GM21723 (cell line): Measurements from ENCODE around the gene KRT80.
"Not testable (repeated sequence)": the region's sequence is repeated elsewhere in the genome, so short reads cannot be mapped to it uniquely, and the experiment has no call there.

Experiments used
- ATAC-seq: cut with Tn5 transposase; IDR thresholded peaks from one replicate; pipeline ENCODE4 v1.9.1; 2021; ENCODE audit warnings: mild to moderate bottlenecking, moderate library complexity; ENCODE audit not compliant: unreplicated experiment

The KRT80 gene

GRCh38 chr12:52191841-52192791 is at the start of gene KRT80:
Gene KRT80 (minus strand): TSS chr12:52192014. CDS start chr12:52191902, 112 bp downstream.
- no peak for ATAC-seq

DNA sequence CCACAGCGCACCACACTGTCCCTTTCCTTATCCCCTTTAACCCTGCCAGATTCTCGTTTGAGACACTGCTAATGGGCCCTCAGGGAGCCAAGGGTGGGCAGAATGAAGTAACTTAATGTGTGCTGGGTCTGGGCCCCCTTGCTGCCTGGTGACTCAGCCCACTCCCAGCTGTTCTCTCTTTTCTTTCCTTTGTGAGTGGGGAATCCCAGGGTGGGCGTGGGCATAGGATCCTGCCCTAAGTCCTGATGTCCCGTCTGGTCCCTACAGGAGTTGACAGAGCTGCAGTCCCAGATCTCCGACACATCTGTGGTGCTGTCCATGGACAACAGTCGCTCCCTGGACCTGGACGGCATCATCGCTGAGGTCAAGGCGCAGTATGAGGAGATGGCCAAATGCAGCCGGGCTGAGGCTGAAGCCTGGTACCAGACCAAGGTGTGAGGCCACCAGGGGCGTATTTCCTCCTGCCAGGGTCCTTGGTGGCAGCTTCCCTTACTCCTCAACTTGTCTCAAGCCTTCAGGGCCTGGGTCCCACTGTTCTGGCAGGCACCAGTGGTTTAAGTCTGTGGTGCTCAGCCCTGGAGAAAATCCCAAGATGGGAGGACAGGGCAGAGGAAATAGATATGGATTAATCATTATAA is 49.5 kb upstream of the KRT80 start:
- no peak for ATAC-seq

- not testable (repeated sequence) for ATAC-seq
Measured at GRCh38 chr12:52240247-52240646, 48.4 kb upstream of the KRT80 start.

- ATAC-seq: no peak
Measured at GRCh38 chr12:52239767-52240166, 48.0 kb upstream of the KRT80 start.

GRCh38 chr12:52238916-52239646 is 47.3 kb upstream of the KRT80 start:
- ATAC-seq: no peak

- no peak for ATAC-seq
Measured at GRCh38 chr12:52238207-52238840, 46.5 kb upstream of the KRT80 start.

DNA sequence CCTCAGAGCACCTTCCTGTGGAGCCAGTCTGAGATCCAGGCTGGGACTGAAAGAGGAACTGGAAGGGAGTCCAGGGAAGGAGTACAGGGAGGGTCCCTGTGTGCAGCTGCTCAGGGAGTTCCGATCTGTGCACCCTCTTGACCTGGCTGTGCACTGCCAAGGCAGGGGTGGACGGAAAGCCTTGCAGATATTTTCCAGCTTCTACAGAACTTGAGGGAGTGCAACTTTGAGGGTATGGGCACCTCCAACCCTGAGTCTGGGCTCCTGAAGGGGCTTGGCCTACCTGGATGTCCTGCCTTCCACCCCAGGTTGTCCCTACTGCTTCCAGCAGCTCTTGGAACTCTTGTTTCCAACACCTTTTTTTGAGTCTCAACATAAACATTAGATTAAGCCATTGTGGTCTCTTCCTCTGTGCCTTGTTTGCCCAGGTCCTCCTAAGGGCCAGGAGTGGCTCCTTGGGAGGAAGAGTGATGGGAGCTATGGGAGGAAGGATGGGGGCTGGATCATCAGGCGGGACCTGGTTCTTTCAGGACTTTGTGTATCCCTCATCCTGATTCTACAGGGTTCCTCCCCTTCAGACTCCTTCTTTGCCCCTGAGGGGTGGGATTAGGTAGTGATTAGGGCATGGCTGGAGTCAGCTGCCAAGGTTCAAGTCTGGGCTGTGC is 44.7 kb upstream of the KRT80 start:
- no peak for ATAC-seq

- no peak for ATAC-seq
Measured at GRCh38 chr12:52235822-52236361, 44.1 kb upstream of the KRT80 start.

- ATAC-seq: no peak
Measured at GRCh38 chr12:52235001-52235764, 43.4 kb upstream of the KRT80 start.

DNA sequence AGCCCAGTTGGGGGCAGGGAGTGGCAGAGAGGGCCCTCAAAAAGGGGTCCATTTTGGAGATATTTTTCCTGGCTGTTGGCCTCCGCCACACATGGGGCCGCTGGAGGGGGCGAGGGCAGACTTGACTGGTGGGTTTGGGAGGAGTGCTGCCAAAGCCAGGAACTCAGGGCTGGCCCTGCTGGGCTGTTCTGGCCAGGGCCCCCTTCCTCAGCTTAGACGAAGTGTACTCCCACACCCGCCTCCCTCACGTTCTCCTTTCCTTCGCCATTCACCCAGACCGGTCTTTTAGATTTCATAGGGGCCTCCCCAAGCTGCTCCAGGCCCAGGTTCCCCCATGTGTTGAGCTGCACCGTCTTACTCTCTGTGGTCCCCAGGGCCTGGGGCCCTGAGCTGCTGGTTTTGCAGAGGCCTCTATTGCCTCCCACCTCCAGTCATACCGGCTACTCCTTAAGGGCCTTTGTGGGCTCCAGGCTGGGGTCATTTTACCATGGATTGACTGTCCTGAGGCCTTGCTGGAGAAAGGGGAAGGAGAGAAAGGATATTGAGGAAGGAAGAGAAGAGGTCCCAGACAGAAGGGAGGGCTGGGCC is 42.5 kb upstream of the KRT80 start:
- no peak for ATAC-seq

GRCh38 chr12:52233462-52234207 is 41.8 kb upstream of the KRT80 start:
- no peak for ATAC-seq

- ATAC-seq: no peak
Measured at GRCh38 chr12:52232674-52233461, 41.1 kb upstream of the KRT80 start, which contains the start of gene KRT7. Gene KRT7 (plus strand): TSS chr12:52233243. CDS start chr12:52233297, 54 bp downstream.

DNA sequence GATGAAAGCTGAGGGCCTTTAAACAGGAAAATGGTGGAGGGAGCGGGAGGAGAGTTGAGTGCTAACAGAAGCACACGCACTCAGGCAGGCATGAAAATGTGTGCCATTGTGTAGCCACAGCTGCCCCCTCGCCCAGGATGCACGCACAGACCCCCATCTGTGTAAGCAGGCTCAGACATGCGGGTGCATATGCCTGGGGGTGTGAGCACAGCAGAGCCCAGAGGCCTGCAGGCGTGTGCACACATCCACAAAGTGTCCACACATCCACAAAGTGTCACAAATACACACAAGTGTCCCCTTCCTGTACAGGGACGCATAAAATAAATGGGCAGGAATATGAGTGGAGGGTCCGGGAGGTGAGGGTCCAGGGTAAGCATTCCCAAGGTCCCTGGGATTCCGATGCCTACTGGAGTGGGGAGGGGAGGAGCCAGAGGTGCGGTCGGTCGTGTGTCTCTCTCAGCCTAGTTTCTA is 40.4 kb upstream of the KRT80 start:
- no peak for ATAC-seq

DNA sequence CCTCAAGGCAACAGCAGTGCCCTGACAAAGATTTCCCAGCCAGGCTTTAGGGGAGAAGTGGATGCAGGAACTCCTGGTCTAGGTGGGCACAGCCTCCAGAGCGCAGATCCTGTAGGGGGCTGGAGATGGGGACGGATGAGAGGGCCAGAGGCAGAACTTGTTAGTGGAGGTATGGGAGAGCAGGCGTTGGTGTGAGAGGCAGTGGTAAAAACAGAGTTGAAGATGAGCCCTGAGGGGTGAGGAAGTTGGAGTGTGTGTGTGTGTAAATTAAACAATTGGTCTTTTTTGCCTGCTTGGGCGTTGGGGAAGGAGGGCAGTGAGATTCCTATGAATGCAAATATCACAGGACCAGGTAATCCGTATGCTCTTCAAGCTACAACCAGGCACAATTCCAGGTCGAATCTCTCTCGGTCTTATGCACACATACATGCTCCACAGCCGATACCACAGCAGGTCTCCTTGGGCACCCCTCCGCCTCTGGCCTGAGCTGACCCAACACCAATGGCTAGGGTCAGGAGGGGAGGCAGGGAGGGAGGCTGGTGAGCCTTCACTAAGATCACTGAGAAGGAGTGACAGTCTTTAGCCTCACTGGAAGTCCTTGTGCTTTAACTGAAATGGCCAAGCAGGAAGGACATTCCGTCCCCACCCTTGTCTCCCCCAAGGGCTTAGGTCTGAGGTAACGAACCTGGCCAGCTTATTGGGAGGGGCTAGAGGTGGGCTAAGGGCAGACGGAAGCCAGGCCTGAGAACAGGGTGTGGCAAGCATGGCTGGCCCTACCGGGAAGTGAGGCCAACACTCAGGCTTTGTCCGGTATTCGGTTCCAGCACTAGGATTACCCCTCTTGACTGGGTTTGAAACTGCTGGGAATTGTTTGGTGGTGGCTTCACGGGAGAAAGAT is 39.7 kb upstream of the KRT80 start:
- ATAC-seq: no peak

- no peak for ATAC-seq
Measured at GRCh38 chr12:52230364-52231281, 38.8 kb upstream of the KRT80 start.
